B cell (primary cell): ENCODE measurements around the gene CYFIP1. TPM values are rescaled to one million over a fixed set of nuclear protein-coding genes. Genes with fewer than 3 reads are reported as not detected.
"Not testable (repeated sequence)": the region's sequence is repeated elsewhere in the genome, so short reads cannot be mapped to it uniquely, and the experiment has no call there.

ENCODE experiments used
- ATAC-seq: fragments of 200-7000 bp; cut with Tn5 transposase; one replicate; pipeline ENCODE4 v1.10.0; 2021; ENCODE audit warnings: low read depth, mild to moderate bottlenecking, moderate number of reproducible peaks, moderate library complexity
- CTCF ChIA-PET: fragments of 350-600 bp; sonication (Branson Sonifier 250); formaldehyde crosslinking; loops from one replicate; lab custom pipeline; 2021; ENCODE audit warnings: antibody characterized with exemption, inconsistent platforms; lab: Charles Lee
- POLR2A ChIA-PET: fragments of 350-600 bp; sonication (Branson Sonifier 250); formaldehyde crosslinking; loops from one replicate; lab custom pipeline; 2021; ENCODE audit warnings: antibody characterized with exemption; lab: Charles Lee
- DNase-seq: peaks from one replicate; pipeline ENCODE4 v3.0.0; 2013
- H2AFZ ChIP-seq: 2 replicates; pipeline ENCODE4 v1.6.1; 2012; ENCODE audit warnings: mild to moderate bottlenecking, low read depth, low read length; ENCODE audit not compliant: insufficient read depth, poor library complexity, severe bottlenecking
- H3K27ac ChIP-seq, 2 donors: 1 replicate in 1 of 2; 2 replicates in 1 of 2; pipeline ENCODE4 v1.5.1; 2012 to 2013; ENCODE audit warnings: low read length in 2 of 2, mild to moderate bottlenecking in 2 of 2, moderate library complexity in 1 of 2
- H3K27me3 ChIP-seq, 4 experiments: fragments of 200-600 bp in 1 of 4; sonication (generic) in 1 of 4; replicated peaks in 1 of 4; 1 replicate in 2 of 4; 2 replicates in 2 of 4; pipeline versions ENCODE4 v1.6.1 to v1.7.0; 2013 to 2016; ENCODE audit warnings: low read length in 3 of 4, mild to moderate bottlenecking in 2 of 4, mixed read lengths in 1 of 4, moderate library complexity in 1 of 4; ENCODE audit not compliant: insufficient read depth in 4 of 4, control insufficient read depth in 3 of 4; ENCODE audit errors: control extremely low read depth in 1 of 4
- H3K36me3 ChIP-seq, 2 experiments: replicated peaks in 1 of 2; 1 replicate in 1 of 2; 2 replicates in 1 of 2; pipeline versions ENCODE4 v1.6.1 to v1.7.1; 2013; ENCODE audit warnings: low read length in 1 of 2; ENCODE audit not compliant: insufficient read depth in 2 of 2, control insufficient read depth in 1 of 2; ENCODE audit errors: control extremely low read depth in 1 of 2, extremely low read depth in 1 of 2
- H3K4me1 ChIP-seq, 2 donors: fragments of 200-600 bp in 1 of 2; sonication (generic) in 1 of 2; 1 replicate in 1 of 2; 2 replicates in 1 of 2; pipeline versions ENCODE4 v1.5.1 to v1.6.1; 2013 to 2017; ENCODE audit warnings: low read length in 2 of 2; ENCODE audit not compliant: control insufficient read depth in 2 of 2, insufficient read depth in 2 of 2
- H3K4me2 ChIP-seq: replicated peaks from 2 replicates; pipeline ENCODE3; 2012; ENCODE audit warnings: mild to moderate bottlenecking, low read depth, low read length; ENCODE audit not compliant: poor library complexity, severe bottlenecking
- H3K4me3 ChIP-seq, 5 experiments: fragments of 200-600 bp in 1 of 5; sonication (generic) in 1 of 5; 1 replicate in 3 of 5; 2 replicates in 2 of 5; pipeline versions ENCODE4 v1.5.1 to v1.7.0; 2011 to 2016; ENCODE audit warnings: low read length in 4 of 5, mild to moderate bottlenecking in 4 of 5, low read depth in 2 of 5, control low read depth in 1 of 5, moderate library complexity in 1 of 5; ENCODE audit not compliant: insufficient read depth in 1 of 5; ENCODE audit errors: control extremely low read depth in 1 of 5, extremely low read depth in 1 of 5
- H3K79me2 ChIP-seq: fragments of 200-600 bp; sonication (generic); one replicate; pipeline ENCODE4 v1.6.0; 2016; ENCODE audit warnings: low read length; ENCODE audit not compliant: control insufficient read depth, insufficient read depth
- H3K9ac ChIP-seq: fragments of 200-600 bp; sonication (generic); 2 replicates; pipeline ENCODE4 v1.6.1; 2017; ENCODE audit warnings: mild to moderate bottlenecking, low read length, moderate library complexity
- H3K9me3 ChIP-seq, 3 donors: one replicate each; pipeline versions ENCODE4 v1.6.1 to v1.7.1; 2013; ENCODE audit warnings: low read length in 2 of 3; ENCODE audit not compliant: control insufficient read depth in 2 of 3, insufficient read depth in 1 of 3; ENCODE audit errors: control extremely low read depth in 1 of 3
- H4K20me1 ChIP-seq: 2 replicates; pipeline ENCODE4 v1.6.0; 2012; ENCODE audit warnings: mild to moderate bottlenecking, low read length; ENCODE audit not compliant: insufficient read depth, control insufficient read depth, poor library complexity, severe bottlenecking
- H3K27ac Mint-ChIP-seq: one replicate; pipeline ENCODE4 v1.8.0; 2021; ENCODE audit warnings: mixed read lengths
- H3K27me3 Mint-ChIP-seq: one replicate; pipeline ENCODE4 v1.8.0; 2021; ENCODE audit warnings: mixed read lengths
- H3K4me1 Mint-ChIP-seq: one replicate; pipeline ENCODE4 v1.8.0; 2021; ENCODE audit warnings: mixed read lengths
- H3K4me3 Mint-ChIP-seq: one replicate; pipeline ENCODE4 v1.8.0; 2021; ENCODE audit warnings: mixed read lengths
- H3K9me3 Mint-ChIP-seq: one replicate; pipeline ENCODE4 v1.8.0; 2022; ENCODE audit warnings: mixed read lengths; ENCODE audit not compliant: insufficient read depth
- EZH2 ChIP-seq: IDR thresholded peaks from 2 replicates; pipeline ENCODE4 v1.6.1; 2012; ENCODE audit warnings: borderline replicate concordance, low read depth, mild to moderate bottlenecking, moderate library complexity, low read length; ENCODE audit not compliant: insufficient read depth, poor library complexity, severe bottlenecking
- WGBS: methylation state at CpG from one replicate; pipeline ENCODE4 v1.1.5; 2013; ENCODE audit warnings: missing lambda C conversion rate; ENCODE audit not compliant: insufficient coverage; 5-methylcytosine and 5-hydroxymethylcytosine counted together
- intact Hi-C: fragments of 100-400 bp; cut with micrococcal nuclease; formaldehyde crosslinking; loops from one replicate; pipeline ENCODE4 v1.10.0; 2022
- polyA plus RNA-seq: library from polyadenylated mRNA; depleted of rRNA; stranded (reverse); fragments of >200 nt; gene quantifications from 2 replicates; pipeline ENCODE4 v1.2.3, GENCODE V29; 2012
- total RNA-seq, 2 donors: library from RNA; stranded (reverse); fragments of 120-200 nt in 1 of 2; gene quantifications; 1 replicate in 1 of 2; 2 replicates in 1 of 2; pipeline versions ENCODE4 v1.2.3 to v1.2.4, GENCODE V29; 2013 to 2022
- TF ChIP-seq, protein P1 (sequence below): fragments of 200-600 bp; IDR thresholded peaks from one replicate; pipeline ENCODE4 v1.8.0; 2022; ENCODE audit warnings: antibody characterized with exemption, mild to moderate bottlenecking

The CYFIP1 gene
- total and polyA plus RNA-seq, 2 donors (not counting 1 experiment from before 2014, with no cell fraction given) = 6.2 to 13.5 TPM

DNA sequence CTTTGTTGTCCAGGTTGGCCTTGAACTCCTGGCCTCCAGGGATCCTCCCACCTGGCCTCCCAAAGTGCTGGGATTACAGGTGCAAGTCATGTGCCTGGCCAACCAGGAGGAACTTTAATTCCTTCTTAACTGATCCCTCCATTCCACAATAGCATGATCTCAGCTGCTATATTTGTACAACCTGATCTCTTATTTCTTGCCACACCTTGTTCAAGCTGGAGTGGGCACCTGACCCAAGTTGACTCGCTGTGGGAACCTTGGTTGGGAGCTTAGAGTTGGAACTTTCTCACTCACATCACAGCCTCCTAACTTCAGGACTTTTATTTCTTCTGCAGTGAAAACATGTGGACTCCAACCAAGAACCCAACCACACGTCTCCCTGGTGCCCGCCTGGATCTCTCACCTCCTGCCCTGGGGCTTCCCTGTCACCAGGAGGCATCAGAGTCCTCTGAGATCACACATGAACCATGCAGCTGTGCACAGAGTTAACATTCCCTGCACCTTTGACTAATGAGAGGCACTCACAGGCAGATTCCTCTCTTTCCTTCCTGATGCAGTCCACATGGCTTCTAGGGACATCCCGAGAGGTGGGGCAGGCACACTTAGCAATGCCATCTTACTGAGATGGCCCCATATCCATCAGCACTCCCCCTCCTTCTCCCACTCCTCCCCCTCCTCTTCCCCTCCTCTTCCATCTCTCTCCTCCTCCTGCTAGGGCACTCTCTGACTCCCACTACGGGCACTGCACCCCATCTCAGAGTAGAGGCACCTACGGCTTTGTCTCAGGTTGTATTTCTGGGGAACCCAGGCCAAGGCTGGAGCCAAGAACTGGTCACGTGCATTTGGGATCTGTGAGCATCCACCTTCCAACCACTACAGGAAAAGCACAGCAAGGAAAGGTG lies 9.7 kb upstream of the CYFIP1 start:
- Histone ChIP-seq H4K20me1 (no peaks in the 10 kb centered on the region), H3K36me3 (peaks cover 0 to 7% of the 10 kb centered on the region in 2 experiments), H3K9ac (no peak overlapping the region), H3K4me2 (no peak overlapping the region), H3K4me1 (no peaks in the 10 kb centered on the region), H3K9me3 (no peaks in the 10 kb centered on the region), H3K4me3 (no peak overlapping the region), H2AFZ (no peak overlapping the region), H3K27me3 (no peaks in the 10 kb centered on the region), H3K27ac (no peak overlapping the region), H3K79me2 (no peaks in the 10 kb centered on the region)
- no peak for ATAC-seq
- CTCF ChIA-PET = no interaction called here
- no peaks in the 10 kb centered on the region for H3K9me3 Mint-ChIP-seq
- POLR2A ChIA-PET = no interaction called here
- H3K4me3 Mint-ChIP-seq = no peak overlapping the region
- 95% methylated on average over 3 of the region's 7 CpGs for WGBS
- intact Hi-C loops = no loop called here
- TF ChIP-seq, protein P1, sequence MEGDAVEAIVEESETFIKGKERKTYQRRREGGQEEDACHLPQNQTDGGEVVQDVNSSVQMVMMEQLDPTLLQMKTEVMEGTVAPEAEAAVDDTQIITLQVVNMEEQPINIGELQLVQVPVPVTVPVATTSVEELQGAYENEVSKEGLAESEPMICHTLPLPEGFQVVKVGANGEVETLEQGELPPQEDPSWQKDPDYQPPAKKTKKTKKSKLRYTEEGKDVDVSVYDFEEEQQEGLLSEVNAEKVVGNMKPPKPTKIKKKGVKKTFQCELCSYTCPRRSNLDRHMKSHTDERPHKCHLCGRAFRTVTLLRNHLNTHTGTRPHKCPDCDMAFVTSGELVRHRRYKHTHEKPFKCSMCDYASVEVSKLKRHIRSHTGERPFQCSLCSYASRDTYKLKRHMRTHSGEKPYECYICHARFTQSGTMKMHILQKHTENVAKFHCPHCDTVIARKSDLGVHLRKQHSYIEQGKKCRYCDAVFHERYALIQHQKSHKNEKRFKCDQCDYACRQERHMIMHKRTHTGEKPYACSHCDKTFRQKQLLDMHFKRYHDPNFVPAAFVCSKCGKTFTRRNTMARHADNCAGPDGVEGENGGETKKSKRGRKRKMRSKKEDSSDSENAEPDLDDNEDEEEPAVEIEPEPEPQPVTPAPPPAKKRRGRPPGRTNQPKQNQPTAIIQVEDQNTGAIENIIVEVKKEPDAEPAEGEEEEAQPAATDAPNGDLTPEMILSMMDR = no peak
- no peak for TF ChIP-seq EZH2
- H3K4me1 Mint-ChIP-seq = no peaks in the 10 kb centered on the region
- no peaks in the 10 kb centered on the region for H3K27me3 Mint-ChIP-seq
- H3K27ac Mint-ChIP-seq = no peak overlapping the region
- no peak for DNase-seq

DNA sequence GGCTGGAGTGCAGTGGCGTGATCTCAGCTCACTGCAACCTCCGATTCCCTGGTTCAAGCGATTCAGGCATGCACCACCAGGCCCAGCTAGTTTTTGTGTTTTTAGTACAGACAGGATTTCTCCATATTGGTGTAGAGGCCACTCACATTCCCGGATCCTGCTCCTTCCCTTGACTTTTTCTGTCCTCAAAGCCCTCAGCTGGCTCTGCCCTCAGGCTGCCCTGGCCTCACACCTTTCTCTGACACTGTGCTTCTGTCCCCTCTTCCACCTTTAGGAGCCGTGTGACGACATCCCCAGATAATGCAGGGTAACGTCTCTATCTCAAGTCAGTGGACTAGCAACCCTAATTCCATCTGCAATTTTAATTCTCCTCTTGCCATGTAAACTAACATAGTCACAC lies 8.6 kb upstream of the CYFIP1 start:
- Histone ChIP-seq H3K27me3 (no peaks in the 10 kb centered on the region), H2AFZ (no peak overlapping the region), H3K9me3 (no peaks in the 10 kb centered on the region), H3K4me1 (no peaks in the 10 kb centered on the region), H4K20me1 (no peaks in the 10 kb centered on the region), H3K4me3 (no peak overlapping the region), H3K79me2 (no peaks in the 10 kb centered on the region), H3K9ac (no peak overlapping the region), H3K27ac (no peak overlapping the region), H3K36me3 (no peaks in the 10 kb centered on the region), H3K4me2 (no peak overlapping the region)
- Mint-ChIP-seq H3K4me3 (no peak overlapping the region), H3K27me3 (no peaks in the 10 kb centered on the region), H3K4me1 (no peaks in the 10 kb centered on the region), H3K27ac (no peak overlapping the region), H3K9me3 (no peaks in the 10 kb centered on the region)
- DNase-seq (no peak), ATAC-seq (no peak)
- TF ChIP-seq, protein P1 = no peak
- TF ChIP-seq EZH2 = no peak
- WGBS = 98% methylated on average over 7 of the region's 7 CpGs
- CTCF ChIA-PET = interaction anchor here (0.7 kb wide), 1 partner anchor 105 kb away, joined by 4 read pairs; no protein-coding TSS in a partner anchor
- intact Hi-C loops = no loop called here
- POLR2A ChIA-PET = no interaction called here

DNA sequence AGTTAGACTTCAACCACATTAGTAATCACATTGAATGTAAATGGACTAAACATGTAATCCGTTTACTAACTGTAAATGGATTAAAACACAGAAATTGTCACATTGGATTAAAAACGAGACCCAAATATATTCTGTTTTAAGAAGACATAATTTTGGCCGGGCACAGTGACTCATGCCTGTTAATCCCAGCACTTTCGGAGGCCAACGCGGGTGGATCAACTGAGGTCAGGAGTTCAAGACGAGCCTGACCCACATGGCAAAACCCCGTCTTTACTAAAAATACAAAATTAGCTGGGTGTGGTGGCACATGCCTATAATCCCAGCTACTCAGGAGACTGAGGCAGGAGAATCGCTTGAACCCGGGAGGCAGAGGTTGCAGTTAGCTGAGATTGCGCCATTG lies 1.8 kb upstream of the CYFIP1 start:
- CTCF ChIA-PET, ATAC-seq, H2AFZ ChIP-seq, H3K9me3 ChIP-seq, H3K4me3 Mint-ChIP-seq, H3K27ac Mint-ChIP-seq, H3K27ac ChIP-seq, H3K4me3 ChIP-seq, H3K9me3 Mint-ChIP-seq, H3K79me2 ChIP-seq, H3K36me3 ChIP-seq, H3K9ac ChIP-seq, intact Hi-C loops, H4K20me1 ChIP-seq, POLR2A ChIA-PET, H3K4me2 ChIP-seq, DNase-seq: not testable (repeated sequence)
- H3K4me1 Mint-ChIP-seq = peaks cover 15% of the 10 kb centered on the region
- H3K27me3 Mint-ChIP-seq = peaks cover 19% of the 10 kb centered on the region
- Histone ChIP-seq H3K4me1 (peaks cover 16 to 19% of the 10 kb centered on the region in 2 donors), H3K27me3 (peaks cover 0 to 27% (median 8%) of the 10 kb centered on the region in 4 experiments)
- WGBS = 100% methylated on average over 2 of the region's 11 CpGs
